ENCODE measurements around the gene PDS5B.

- TF ChIP-seq CTCF (IDR thresholded peaks at IDR 0.05), result no peak
- TF ChIP-seq EZH2 (IDR thresholded peaks at IDR 0.05), result no peak
- no peak for TF ChIP-seq EZH2phosphoT487 (IDR thresholded peaks at IDR 0.05)
Measured at GRCh38 chr13:32682130-32682529, 95.9 kb downstream of the PDS5B start.
